Measurements from ENCODE around the gene ADCY1.
"Not testable (repeated sequence)": the region's sequence is repeated elsewhere in the genome, so short reads cannot be mapped to it uniquely, and the experiment has no call there.

ADCY1 gene

GRCh38 chr7:45716380-45717203, 142.4 kb downstream of the ADCY1 start:
- no peaks in the 10 kb centered on the region; the same call in 1 of the 2 replicates for H3K36me3 ChIP-seq
- no peak overlapping the region for H3K4me3 ChIP-seq (ENCODE audit: low read depth, low read length)
- DNase-seq: no peak
- no peak overlapping the region for H3K27ac ChIP-seq
- no peaks in the 10 kb centered on the region for H3K27me3 ChIP-seq (ENCODE audit: insufficient read depth, low read depth, severe bottlenecking)
- H3K9me3 ChIP-seq (ENCODE audit: severe bottlenecking): no peaks in the 10 kb centered on the region
- no peak for TF ChIP-seq CTCF (IDR thresholded peaks at IDR 0.05; ENCODE audit: low read depth, low read length)

- TF ChIP-seq CTCF (IDR thresholded peaks at IDR 0.05; ENCODE audit: low read depth, low read length): no peak
- H3K27ac ChIP-seq: no peak overlapping the region
- H3K27me3 ChIP-seq (ENCODE audit: insufficient read depth, low read depth, severe bottlenecking): no peaks in the 10 kb centered on the region
- H3K9me3 ChIP-seq (ENCODE audit: severe bottlenecking): no peaks in the 10 kb centered on the region
- DNase-seq: no peak
- no peaks in the 10 kb centered on the region; the same call in 1 of the 2 replicates for H3K36me3 ChIP-seq
- H3K4me3 ChIP-seq (ENCODE audit: low read depth, low read length): no peak overlapping the region
Measured at GRCh38 chr7:45717537-45718235, 143.5 kb downstream of the ADCY1 start.

GRCh38 chr7:45718464-45719330, 144.5 kb downstream of the ADCY1 start:
- H3K27me3 ChIP-seq (ENCODE audit: insufficient read depth, low read depth, severe bottlenecking): no peaks in the 10 kb centered on the region
- H3K36me3 ChIP-seq: peaks cover 5% of the 10 kb centered on the region
- H3K4me3 ChIP-seq (ENCODE audit: low read depth, low read length): no peak overlapping the region
- H3K27ac ChIP-seq: no peak overlapping the region
- H3K9me3 ChIP-seq (ENCODE audit: severe bottlenecking): no peaks in the 10 kb centered on the region
- no peak for DNase-seq
- no peak for TF ChIP-seq CTCF (IDR thresholded peaks at IDR 0.05; ENCODE audit: low read depth, low read length)

- H3K9me3 ChIP-seq (ENCODE audit: severe bottlenecking): no peaks in the 10 kb centered on the region
- no peak overlapping the region for H3K27ac ChIP-seq
- no peak for DNase-seq
- H3K36me3 ChIP-seq: peaks cover 18% of the 10 kb centered on the region
- no peak for TF ChIP-seq CTCF (IDR thresholded peaks at IDR 0.05; ENCODE audit: low read depth, low read length)
- no peaks in the 10 kb centered on the region for H3K27me3 ChIP-seq (ENCODE audit: insufficient read depth, low read depth, severe bottlenecking)
- no peak overlapping the region for H3K4me3 ChIP-seq (ENCODE audit: low read depth, low read length)
Measured at GRCh38 chr7:45720989-45721388, 146.8 kb downstream of the ADCY1 start.

GRCh38 chr7:45721686-45722598, 147.8 kb downstream of the ADCY1 start:
- no peaks in the 10 kb centered on the region for H3K9me3 ChIP-seq (ENCODE audit: severe bottlenecking)
- H3K27me3 ChIP-seq (ENCODE audit: insufficient read depth, low read depth, severe bottlenecking): no peaks in the 10 kb centered on the region
- no peak overlapping the region for H3K27ac ChIP-seq
- DNase-seq: no peak
- H3K36me3 ChIP-seq: peaks cover 21% of the 10 kb centered on the region
- peak; percentile 33; the same call in 1 of the 2 replicates for TF ChIP-seq CTCF (IDR thresholded peaks at IDR 0.05; ENCODE audit: low read depth, low read length)
- H3K4me3 ChIP-seq (ENCODE audit: low read depth, low read length): no peak overlapping the region

GRCh38 chr7:45725231-45725630, 151.1 kb downstream of the ADCY1 start:
- H3K4me3 ChIP-seq (ENCODE audit: low read depth, low read length); H3K27me3 ChIP-seq (ENCODE audit: insufficient read depth, low read depth, severe bottlenecking); DNase-seq; H3K9me3 ChIP-seq (ENCODE audit: severe bottlenecking); H3K27ac ChIP-seq: not testable (repeated sequence)
- H3K36me3 ChIP-seq: peaks cover 25% of the 10 kb centered on the region

Measured in WERI-Rb-1 (cell line).